SH-SY5Y (cell line): Measurements from ENCODE around the gene CHD9NB.

Experiments
- GATA2 ChIP-seq: IDR thresholded peaks from 2 replicates; pipeline ENCODE4 v1.6.1; 2011; ENCODE audit warnings: mild to moderate bottlenecking, low read depth, low read length
- GATA3 ChIP-seq: IDR thresholded peaks from 2 replicates; pipeline ENCODE4 v1.6.1; 2011; ENCODE audit warnings: low read depth, mild to moderate bottlenecking, low read length, moderate library complexity

DNA sequence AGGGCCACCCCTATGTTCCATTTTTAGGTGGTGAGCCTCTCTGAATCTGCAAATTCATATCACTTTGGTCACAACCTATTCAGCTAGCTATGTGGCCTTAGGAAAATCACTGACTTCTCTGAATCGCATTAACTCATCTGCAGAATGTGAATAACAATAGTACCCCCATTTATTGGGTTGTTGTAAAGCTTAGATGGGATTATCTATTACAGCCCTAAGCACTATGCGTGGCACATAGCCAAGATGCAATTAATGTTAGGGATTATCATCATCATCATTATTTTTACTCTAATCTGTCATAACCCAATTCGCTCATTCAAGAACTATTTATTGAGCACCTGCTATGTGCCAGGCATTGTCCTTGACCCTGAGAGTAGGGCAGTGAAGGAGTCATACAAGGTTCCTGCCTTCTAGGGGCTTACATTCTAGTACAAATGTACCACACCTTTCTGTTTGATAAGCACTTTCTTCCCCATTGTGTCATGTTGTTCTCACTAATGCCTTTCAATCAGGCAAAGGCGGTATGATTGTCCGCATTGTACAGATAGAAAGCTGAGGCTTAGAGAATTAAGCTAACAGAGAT lies 40.6 kb upstream of the CHD9NB start:
- TF ChIP-seq GATA2 (no peak), GATA3 (no peak)
